B cell (primary cell): Measurements from ENCODE around the gene SLC44A3. TPM values are rescaled to one million over a fixed set of nuclear protein-coding genes. Genes with fewer than 3 reads are reported as not detected.

Experiments used
- ATAC-seq: fragments of 200-7000 bp; cut with Tn5 transposase; one replicate; pipeline ENCODE4 v1.10.0; 2021; ENCODE audit warnings: low read depth, mild to moderate bottlenecking, moderate number of reproducible peaks, moderate library complexity
- CTCF ChIA-PET: fragments of 350-600 bp; sonication (Branson Sonifier 250); formaldehyde crosslinking; loops from one replicate; lab custom pipeline; 2021; ENCODE audit warnings: antibody characterized with exemption, inconsistent platforms; lab: Charles Lee
- POLR2A ChIA-PET: fragments of 350-600 bp; sonication (Branson Sonifier 250); formaldehyde crosslinking; loops from one replicate; lab custom pipeline; 2021; ENCODE audit warnings: antibody characterized with exemption; lab: Charles Lee
- DNase-seq: peaks from one replicate; pipeline ENCODE4 v3.0.0; 2013
- H2AFZ ChIP-seq: 2 replicates; pipeline ENCODE4 v1.6.1; 2012; ENCODE audit warnings: mild to moderate bottlenecking, low read depth, low read length; ENCODE audit not compliant: insufficient read depth, poor library complexity, severe bottlenecking
- H3K27ac ChIP-seq, 2 donors: 1 replicate in 1 of 2; 2 replicates in 1 of 2; pipeline ENCODE4 v1.5.1; 2012 to 2013; ENCODE audit warnings: low read length in 2 of 2, mild to moderate bottlenecking in 2 of 2, moderate library complexity in 1 of 2
- H3K27me3 ChIP-seq, 4 experiments: fragments of 200-600 bp in 1 of 4; sonication (generic) in 1 of 4; replicated peaks in 1 of 4; 1 replicate in 2 of 4; 2 replicates in 2 of 4; pipeline versions ENCODE4 v1.6.1 to v1.7.0; 2013 to 2016; ENCODE audit warnings: low read length in 3 of 4, mild to moderate bottlenecking in 2 of 4, mixed read lengths in 1 of 4, moderate library complexity in 1 of 4; ENCODE audit not compliant: insufficient read depth in 4 of 4, control insufficient read depth in 3 of 4; ENCODE audit errors: control extremely low read depth in 1 of 4
- H3K36me3 ChIP-seq, 2 experiments: replicated peaks in 1 of 2; 1 replicate in 1 of 2; 2 replicates in 1 of 2; pipeline versions ENCODE4 v1.6.1 to v1.7.1; 2013; ENCODE audit warnings: low read length in 1 of 2; ENCODE audit not compliant: insufficient read depth in 2 of 2, control insufficient read depth in 1 of 2; ENCODE audit errors: control extremely low read depth in 1 of 2, extremely low read depth in 1 of 2
- H3K4me1 ChIP-seq, 2 donors: fragments of 200-600 bp in 1 of 2; sonication (generic) in 1 of 2; 1 replicate in 1 of 2; 2 replicates in 1 of 2; pipeline versions ENCODE4 v1.5.1 to v1.6.1; 2013 to 2017; ENCODE audit warnings: low read length in 2 of 2; ENCODE audit not compliant: control insufficient read depth in 2 of 2, insufficient read depth in 2 of 2
- H3K4me2 ChIP-seq: replicated peaks from 2 replicates; pipeline ENCODE3; 2012; ENCODE audit warnings: mild to moderate bottlenecking, low read depth, low read length; ENCODE audit not compliant: poor library complexity, severe bottlenecking
- H3K4me3 ChIP-seq, 5 experiments: fragments of 200-600 bp in 1 of 5; sonication (generic) in 1 of 5; 1 replicate in 3 of 5; 2 replicates in 2 of 5; pipeline versions ENCODE4 v1.5.1 to v1.7.0; 2011 to 2016; ENCODE audit warnings: low read length in 4 of 5, mild to moderate bottlenecking in 4 of 5, low read depth in 2 of 5, control low read depth in 1 of 5, moderate library complexity in 1 of 5; ENCODE audit not compliant: insufficient read depth in 1 of 5; ENCODE audit errors: control extremely low read depth in 1 of 5, extremely low read depth in 1 of 5
- H3K79me2 ChIP-seq: fragments of 200-600 bp; sonication (generic); one replicate; pipeline ENCODE4 v1.6.0; 2016; ENCODE audit warnings: low read length; ENCODE audit not compliant: control insufficient read depth, insufficient read depth
- H3K9ac ChIP-seq: fragments of 200-600 bp; sonication (generic); 2 replicates; pipeline ENCODE4 v1.6.1; 2017; ENCODE audit warnings: mild to moderate bottlenecking, low read length, moderate library complexity
- H3K9me3 ChIP-seq, 3 donors: one replicate each; pipeline versions ENCODE4 v1.6.1 to v1.7.1; 2013; ENCODE audit warnings: low read length in 2 of 3; ENCODE audit not compliant: control insufficient read depth in 2 of 3, insufficient read depth in 1 of 3; ENCODE audit errors: control extremely low read depth in 1 of 3
- H4K20me1 ChIP-seq: 2 replicates; pipeline ENCODE4 v1.6.0; 2012; ENCODE audit warnings: mild to moderate bottlenecking, low read length; ENCODE audit not compliant: insufficient read depth, control insufficient read depth, poor library complexity, severe bottlenecking
- H3K27ac Mint-ChIP-seq: one replicate; pipeline ENCODE4 v1.8.0; 2021; ENCODE audit warnings: mixed read lengths
- H3K27me3 Mint-ChIP-seq: one replicate; pipeline ENCODE4 v1.8.0; 2021; ENCODE audit warnings: mixed read lengths
- H3K4me1 Mint-ChIP-seq: one replicate; pipeline ENCODE4 v1.8.0; 2021; ENCODE audit warnings: mixed read lengths
- H3K4me3 Mint-ChIP-seq: one replicate; pipeline ENCODE4 v1.8.0; 2021; ENCODE audit warnings: mixed read lengths
- H3K9me3 Mint-ChIP-seq: one replicate; pipeline ENCODE4 v1.8.0; 2022; ENCODE audit warnings: mixed read lengths; ENCODE audit not compliant: insufficient read depth
- CTCF ChIP-seq: fragments of 200-600 bp; IDR thresholded peaks from one replicate; pipeline ENCODE4 v1.8.0; 2022; ENCODE audit warnings: antibody characterized with exemption, mild to moderate bottlenecking
- EZH2 ChIP-seq: IDR thresholded peaks from 2 replicates; pipeline ENCODE4 v1.6.1; 2012; ENCODE audit warnings: borderline replicate concordance, low read depth, mild to moderate bottlenecking, moderate library complexity, low read length; ENCODE audit not compliant: insufficient read depth, poor library complexity, severe bottlenecking
- WGBS: methylation state at CpG from one replicate; pipeline ENCODE4 v1.1.5; 2013; ENCODE audit warnings: missing lambda C conversion rate; ENCODE audit not compliant: insufficient coverage; 5-methylcytosine and 5-hydroxymethylcytosine counted together
- intact Hi-C: fragments of 100-400 bp; cut with micrococcal nuclease; formaldehyde crosslinking; loops from one replicate; pipeline ENCODE4 v1.10.0; 2022
- polyA plus RNA-seq: library from polyadenylated mRNA; depleted of rRNA; stranded (reverse); fragments of >200 nt; gene quantifications from 2 replicates; pipeline ENCODE4 v1.2.3, GENCODE V29; 2012
- total RNA-seq, 2 donors: library from RNA; stranded (reverse); fragments of 120-200 nt in 1 of 2; gene quantifications; 1 replicate in 1 of 2; 2 replicates in 1 of 2; pipeline versions ENCODE4 v1.2.3 to v1.2.4, GENCODE V29; 2013 to 2022

The SLC44A3 gene
- total and polyA plus RNA-seq, 2 donors (not counting 1 experiment from before 2014, with no cell fraction given), result not detected

- WGBS, result no CpG with 5 or more reads among the region's 3 CpGs
- Histone ChIP-seq H3K4me2 (no peak overlapping the region), H3K4me1 (peaks cover 9 to 11% of the 10 kb centered on the region in 2 donors), H3K27ac (no peak overlapping the region), H3K27me3 (peaks cover 0 to 36% (median 26%) of the 10 kb centered on the region in 4 experiments), H3K9me3 (peaks cover 0 to 4% (median 0%) of the 10 kb centered on the region in 3 donors), H2AFZ (no peak overlapping the region), H3K36me3 (no peaks in the 10 kb centered on the region), H4K20me1 (no peaks in the 10 kb centered on the region), H3K79me2 (no peaks in the 10 kb centered on the region), H3K4me3 (no peak overlapping the region), H3K9ac (no peak overlapping the region)
- ChIA-PET POLR2A (no interaction called here), CTCF (no interaction called here)
- DNase-seq (no peak), ATAC-seq (no peak)
- no peaks in the 10 kb centered on the region for H3K9me3 Mint-ChIP-seq
- peaks cover 3% of the 10 kb centered on the region for H3K4me1 Mint-ChIP-seq
- no peak overlapping the region for H3K27ac Mint-ChIP-seq
- intact Hi-C loops, result no loop called here
- H3K4me3 Mint-ChIP-seq, result no peak overlapping the region
- H3K27me3 Mint-ChIP-seq, result peaks cover 64% of the 10 kb centered on the region
- TF ChIP-seq CTCF (no peak), EZH2 (no peak)
Observed at GRCh38 chr1:94823116-94823515, 3.0 kb downstream of the SLC44A3 start.

GRCh38 chr1:94825936-94826335 is 5.8 kb downstream of the SLC44A3 start:
- H3K27ac Mint-ChIP-seq, result no peak overlapping the region
- DNase-seq (no peak), ATAC-seq (no peak)
- H3K27ac ChIP-seq, result no peak overlapping the region
- H4K20me1 ChIP-seq, result no peaks in the 10 kb centered on the region
- intact Hi-C loops, result no loop called here
- WGBS, result 100% methylated on average over 2 of the region's 2 CpGs
- H3K27me3 Mint-ChIP-seq, result peaks cover 52% of the 10 kb centered on the region
- no peak for TF ChIP-seq CTCF
- H3K27me3 ChIP-seq, result peaks cover 0 to 27% (median 9%) of the 10 kb centered on the region in 4 experiments
- H3K4me1 Mint-ChIP-seq, result peaks cover 1% of the 10 kb centered on the region
- H2AFZ ChIP-seq, result no peak overlapping the region
- no peaks in the 10 kb centered on the region for H3K36me3 ChIP-seq
- H3K9me3 Mint-ChIP-seq, result no peaks in the 10 kb centered on the region
- no peak overlapping the region for H3K4me3 Mint-ChIP-seq
- no peaks in the 10 kb centered on the region for H3K9me3 ChIP-seq
- POLR2A ChIA-PET, result no interaction called here
- H3K79me2 ChIP-seq, result no peaks in the 10 kb centered on the region
- H3K9ac ChIP-seq, result no peak overlapping the region
- CTCF ChIA-PET, result no interaction called here
- H3K4me3 ChIP-seq, result no peak overlapping the region
- H3K4me1 ChIP-seq, result no peaks in the 10 kb centered on the region
- H3K4me2 ChIP-seq, result no peak overlapping the region
